Measurements from ENCODE around the gene NPM3.

The NPM3 gene

GRCh38 chr10:101772895-101773761 lies 10.1 kb downstream of the NPM3 start:
- DNase-seq, result no peak
- no peaks in the 10 kb centered on the region for H3K4me1 ChIP-seq
- H3K9me3 ChIP-seq, result no peaks in the 10 kb centered on the region
- TF ChIP-seq CTCF (IDR thresholded peaks at IDR 0.05; ENCODE audit: low read depth, low read length), result no peak
- H3K27me3 ChIP-seq, result peaks cover 29% of the 10 kb centered on the region
- H3K36me3 ChIP-seq, result no peaks in the 10 kb centered on the region
- no peak overlapping the region for H3K4me3 ChIP-seq (ENCODE audit: low read depth, low read length)

- Histone ChIP-seq H3K9me3 (no peaks in the 10 kb centered on the region), H3K4me3 (ENCODE audit: low read depth, low read length) (no peak overlapping the region), H3K36me3 (no peaks in the 10 kb centered on the region), H3K27me3 (peaks cover 29% of the 10 kb centered on the region), H3K4me1 (no peaks in the 10 kb centered on the region)
- DNase-seq, result no peak
- no peak for TF ChIP-seq CTCF (IDR thresholded peaks at IDR 0.05; ENCODE audit: low read depth, low read length)
Observed at GRCh38 chr10:101772017-101772894, 11.0 kb downstream of the NPM3 start.

- Histone ChIP-seq H3K4me1 (no peaks in the 10 kb centered on the region), H3K36me3 (no peaks in the 10 kb centered on the region), H3K9me3 (no peaks in the 10 kb centered on the region), H3K4me3 (ENCODE audit: low read depth, low read length) (no peak overlapping the region), H3K27me3 (peaks cover 23% of the 10 kb centered on the region)
- DNase-seq, result no peak
- no peak for TF ChIP-seq CTCF (IDR thresholded peaks at IDR 0.05; ENCODE audit: low read depth, low read length)
Observed at GRCh38 chr10:101771380-101771779, 11.9 kb downstream of the NPM3 start.

- peaks cover 19% of the 10 kb centered on the region for H3K27me3 ChIP-seq
- no peak for TF ChIP-seq CTCF (IDR thresholded peaks at IDR 0.05; ENCODE audit: low read depth, low read length)
- H3K4me3 ChIP-seq (ENCODE audit: low read depth, low read length), result no peak overlapping the region
Observed at GRCh38 chr10:101770331-101771215, 12.7 kb downstream of the NPM3 start.

GRCh38 chr10:101769541-101770180 lies 13.6 kb downstream of the NPM3 start:
- TF ChIP-seq CTCF (IDR thresholded peaks at IDR 0.05; ENCODE audit: low read depth, low read length), result no peak
- Histone ChIP-seq H3K4me1 (no peaks in the 10 kb centered on the region), H3K36me3 (no peaks in the 10 kb centered on the region), H3K9me3 (no peaks in the 10 kb centered on the region), H3K4me3 (ENCODE audit: low read depth, low read length) (no peak overlapping the region), H3K27me3 (peaks cover 10% of the 10 kb centered on the region)
- DNase-seq, result no peak

More at GRCh38 chr10:101770331-101771215, 12.7 kb downstream of the NPM3 start:
- DNase-seq, result no peak
- H3K36me3 ChIP-seq, result no peaks in the 10 kb centered on the region
- H3K9me3 ChIP-seq, result no peaks in the 10 kb centered on the region
- H3K4me1 ChIP-seq, result no peaks in the 10 kb centered on the region

All from BE2C (cell line).